ENCODE data around the gene CSNK1G2.

Gene CSNK1G2

DNA sequence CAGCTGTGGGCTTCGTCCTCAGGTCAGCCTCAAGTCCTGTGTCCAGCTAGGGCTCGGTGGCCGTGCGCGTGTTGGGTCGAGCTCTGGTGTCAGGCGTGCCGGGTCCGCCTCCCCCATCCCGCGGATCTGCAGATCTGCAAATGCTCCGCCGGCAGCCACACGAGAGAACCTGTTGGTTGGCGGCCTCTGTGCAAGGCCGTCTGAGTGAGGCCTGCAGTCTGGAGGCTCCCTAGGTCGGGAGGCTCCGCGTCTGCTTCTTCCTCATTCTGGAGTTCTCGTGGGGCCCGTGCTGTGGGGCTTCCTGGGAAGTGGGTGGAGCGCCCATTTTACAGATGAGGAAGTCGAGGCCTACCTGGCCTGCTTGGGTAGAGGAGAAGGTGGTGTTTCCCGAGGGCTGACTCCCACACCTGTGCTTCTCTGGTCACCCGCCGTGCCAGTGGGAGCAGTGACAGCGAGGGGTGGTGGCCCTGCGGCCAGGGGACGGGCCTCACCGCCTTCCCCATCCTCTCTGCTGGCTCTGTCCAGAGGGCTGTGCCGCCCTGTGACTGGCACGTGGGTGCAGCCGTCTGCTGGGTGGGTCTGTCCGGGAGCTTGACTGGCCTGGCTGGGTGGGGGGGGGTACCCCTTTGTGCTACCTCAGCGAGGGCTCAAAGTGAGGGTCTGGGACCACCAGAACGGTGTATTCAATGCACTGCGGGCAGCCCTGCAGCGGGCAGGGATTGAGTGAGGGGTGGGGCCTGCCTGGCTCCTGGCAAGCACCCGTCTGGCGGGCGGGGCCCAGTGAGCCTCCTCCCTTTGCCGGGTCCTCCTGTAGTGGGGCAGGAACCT is 3.3 kb downstream of the CSNK1G2 start:
- no peak for DNase-seq (ENCODE audit: low read depth)

DNA sequence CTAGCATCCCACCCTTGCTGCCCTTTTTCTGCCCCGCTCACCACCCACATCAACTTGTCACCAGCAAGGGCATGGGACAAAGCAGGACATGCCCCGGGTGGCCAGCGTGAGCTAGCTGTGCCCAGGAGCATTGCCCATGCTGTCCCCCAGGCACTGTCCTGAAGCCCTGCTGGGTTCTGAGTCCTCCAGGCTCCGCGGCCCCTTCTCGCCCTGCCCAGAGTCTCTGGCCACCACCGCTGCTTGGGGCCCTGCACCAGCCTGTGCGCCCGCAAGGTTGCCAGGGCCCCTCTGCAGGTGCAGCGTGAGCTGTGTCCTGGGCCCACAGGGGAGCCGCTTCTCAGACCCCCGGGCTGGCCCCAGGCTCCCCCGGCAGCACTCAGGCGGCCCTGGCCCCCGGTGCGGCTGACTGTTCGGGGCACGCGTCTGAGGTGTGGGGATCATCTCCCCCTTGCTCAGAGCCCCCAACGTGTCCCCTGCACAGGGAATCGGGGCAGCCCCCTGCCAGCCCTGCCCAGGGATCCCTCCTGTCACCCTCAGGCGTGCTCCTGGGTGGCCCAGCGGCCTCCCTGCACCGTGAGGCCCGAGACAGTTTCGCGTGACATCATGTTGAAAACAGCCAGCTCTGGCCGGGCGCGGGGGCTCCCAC is 4.1 kb downstream of the CSNK1G2 start:
- no peak for DNase-seq (ENCODE audit: low read depth)

DNA sequence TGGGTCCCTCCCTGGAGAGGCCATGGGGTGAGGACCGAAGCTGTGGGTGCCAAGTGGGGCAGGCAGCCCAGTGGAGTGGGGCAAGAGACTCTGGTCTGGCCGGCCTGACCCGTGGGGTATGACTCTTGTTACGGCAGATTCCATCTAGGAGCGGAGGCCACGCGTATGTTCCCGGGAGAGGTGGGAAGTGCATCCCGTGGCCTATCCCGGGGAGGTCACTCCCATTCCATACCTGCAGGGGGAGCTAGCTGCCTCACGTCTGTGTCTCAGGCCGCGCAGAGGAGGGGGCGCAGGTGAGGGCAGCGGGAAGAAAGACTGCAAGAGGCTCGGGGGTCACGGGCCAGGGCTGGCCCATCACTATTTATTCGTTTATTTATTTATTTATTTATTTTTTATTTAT is 4.9 kb downstream of the CSNK1G2 start:
- no peak for DNase-seq (ENCODE audit: low read depth)

DNA sequence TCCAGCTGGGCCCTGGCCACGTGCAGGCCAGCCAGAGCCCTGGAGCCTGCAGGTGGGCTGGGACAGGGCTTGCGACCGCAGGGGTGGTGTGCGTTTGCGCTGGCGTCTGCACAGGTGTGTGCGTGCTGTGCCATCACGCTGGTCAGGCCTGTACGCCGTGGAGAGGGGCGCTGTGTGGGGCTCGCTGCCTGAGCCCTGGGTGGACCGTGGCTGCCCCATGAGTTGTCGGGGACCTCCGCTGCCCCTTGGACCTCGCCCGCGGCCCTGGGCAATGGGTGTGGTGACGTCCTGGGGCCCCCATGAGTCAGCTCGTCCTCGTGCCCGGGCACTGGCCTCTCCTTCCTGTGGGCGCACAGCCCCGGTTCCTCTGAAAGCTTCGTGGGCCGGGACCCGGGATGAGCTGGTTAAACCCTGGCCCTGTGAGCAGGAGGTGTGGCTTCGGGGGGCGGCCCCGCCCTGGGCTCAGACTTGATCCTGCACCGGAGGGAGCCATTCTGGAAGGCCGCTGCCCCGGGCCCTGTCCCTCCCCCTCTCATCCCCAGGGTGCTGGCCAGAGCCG is 6.8 kb downstream of the CSNK1G2 start:
- no peak for DNase-seq (ENCODE audit: low read depth)

DNA sequence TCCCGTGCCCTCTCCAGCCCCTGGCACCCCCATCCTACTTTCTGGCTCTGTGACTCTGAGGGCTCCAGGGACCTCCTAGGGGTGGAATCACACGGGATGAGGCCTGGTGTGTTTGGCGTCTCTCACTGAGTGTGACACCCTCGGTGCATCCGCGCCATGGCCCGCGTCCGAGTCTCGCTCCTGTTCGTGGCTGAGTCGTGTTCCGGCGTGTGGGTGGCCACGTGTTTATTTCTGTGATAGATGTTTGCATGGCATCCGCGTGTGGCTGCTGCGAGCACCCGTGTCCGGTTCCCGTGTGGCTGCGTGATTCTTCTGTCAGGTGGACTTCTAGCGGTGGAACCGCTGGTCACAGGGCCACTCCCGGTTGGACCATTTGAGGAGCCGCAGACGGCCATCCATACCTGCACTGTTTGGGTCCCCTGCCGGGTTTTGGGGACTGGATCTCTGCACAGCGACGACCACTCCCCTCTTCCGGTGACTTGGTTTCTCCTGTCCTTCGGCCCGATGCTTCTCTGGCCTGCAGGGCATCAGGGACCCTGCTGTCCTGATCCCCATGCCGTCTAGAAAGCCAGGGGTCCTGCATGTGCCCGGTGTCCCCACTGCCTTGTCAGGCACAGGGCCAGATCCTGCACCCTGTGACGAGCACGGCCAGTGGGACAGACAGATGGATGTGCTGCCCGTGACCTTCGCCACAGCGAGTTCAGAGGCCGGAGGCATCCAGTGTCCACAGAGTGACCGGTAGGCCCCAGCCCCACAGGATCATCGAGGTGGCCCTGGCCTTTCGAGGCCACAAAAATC is 8.5 kb downstream of the CSNK1G2 start:
- DNase-seq (ENCODE audit: low read depth), result no peak

DNA sequence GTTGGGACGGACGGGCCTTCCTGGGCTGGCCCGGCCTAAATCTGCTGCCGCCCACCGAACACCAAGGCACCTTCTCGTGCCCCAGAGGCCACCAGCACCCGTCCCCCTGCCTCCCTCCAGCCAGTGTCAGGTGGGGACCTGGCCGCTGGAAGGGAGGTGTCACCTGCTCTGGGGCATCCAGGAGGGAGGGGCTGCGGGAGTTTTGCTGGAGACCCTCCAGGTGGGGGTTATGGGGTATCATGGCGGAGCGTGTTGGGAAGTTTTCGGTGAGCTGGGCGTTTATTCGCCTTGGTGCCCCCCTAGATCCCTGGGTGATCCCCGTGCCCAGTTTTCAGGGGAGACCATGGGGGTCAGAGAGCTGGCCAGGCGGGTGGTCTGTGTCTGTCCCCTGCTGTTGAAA is 9.7 kb downstream of the CSNK1G2 start:
- no peak for DNase-seq (ENCODE audit: low read depth)

DNA sequence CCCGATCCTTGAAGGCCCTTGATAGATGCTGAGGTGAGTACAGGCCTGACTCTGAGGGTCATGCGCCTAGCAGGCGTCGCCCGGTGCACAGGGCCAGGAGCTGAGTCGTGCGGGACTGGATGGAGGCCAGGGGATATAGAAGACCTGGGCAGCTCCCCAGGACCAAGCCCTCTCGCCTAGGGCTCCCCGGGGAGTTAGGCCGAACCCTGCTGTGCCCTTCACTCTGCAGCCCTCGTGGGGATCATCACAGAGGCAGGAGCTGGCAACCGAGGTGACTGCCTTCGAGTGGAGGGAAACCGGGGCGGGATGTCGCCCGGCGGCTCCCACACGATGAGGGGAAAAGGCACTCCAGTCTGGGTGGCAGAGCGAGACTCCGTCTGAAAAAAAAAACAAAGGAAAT is 11.7 kb downstream of the CSNK1G2 start:
- no peak for DNase-seq (ENCODE audit: low read depth)

DNA sequence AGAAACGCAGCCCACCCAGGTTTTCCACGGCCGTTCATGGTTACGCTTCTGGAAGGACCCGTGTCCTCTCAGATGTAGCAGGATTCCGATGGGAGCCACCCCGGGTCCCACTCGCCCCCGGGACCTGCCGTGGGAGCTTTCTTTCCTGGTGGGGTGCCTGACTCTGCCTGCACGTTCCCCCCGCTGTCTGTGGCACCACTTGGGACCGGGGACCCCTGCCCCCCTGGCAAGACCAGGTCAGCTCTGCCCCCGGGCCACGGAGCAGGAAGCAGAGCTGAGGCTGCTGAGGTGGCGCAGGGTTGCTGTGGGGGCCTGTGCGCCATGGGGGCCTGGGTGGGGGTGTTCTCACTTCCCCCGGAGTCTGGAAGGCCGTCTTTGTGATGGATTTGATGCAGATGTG is 12.1 kb downstream of the CSNK1G2 start:
- DNase-seq (ENCODE audit: low read depth), result no peak

DNA sequence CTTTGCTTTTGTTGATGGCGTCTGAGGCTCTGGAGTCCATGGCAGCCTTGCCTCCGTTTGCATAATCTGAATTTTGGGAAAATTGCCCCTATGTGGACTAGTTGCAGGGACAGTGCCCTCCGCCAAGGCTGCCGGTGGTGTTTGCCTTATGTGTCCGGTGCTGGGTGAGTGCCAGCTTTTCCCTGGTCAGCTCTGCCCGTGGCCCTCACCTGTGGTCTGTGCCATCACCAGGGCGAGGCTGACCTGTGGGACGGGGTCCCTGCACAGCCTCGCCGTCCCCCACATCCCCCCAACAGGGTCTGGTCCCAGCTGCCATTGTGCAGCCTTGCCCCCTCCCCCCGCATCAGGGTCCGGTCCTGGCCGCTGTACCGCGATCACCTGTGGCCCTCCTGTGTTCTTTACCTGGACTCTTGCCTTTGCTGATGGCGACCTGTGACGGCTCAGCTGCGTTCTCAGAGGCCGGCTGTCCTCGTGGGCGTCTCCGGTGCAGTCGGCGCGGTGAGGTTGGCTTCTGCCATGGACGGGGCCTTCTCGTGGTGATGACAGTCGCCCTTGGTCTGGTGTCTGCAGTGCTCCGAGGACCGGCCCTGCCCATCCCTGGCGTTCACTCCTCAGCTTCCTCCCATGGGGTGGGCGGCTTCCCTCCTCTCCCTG is 12.6 kb downstream of the CSNK1G2 start:
- DNase-seq (ENCODE audit: low read depth), result no peak

DNA sequence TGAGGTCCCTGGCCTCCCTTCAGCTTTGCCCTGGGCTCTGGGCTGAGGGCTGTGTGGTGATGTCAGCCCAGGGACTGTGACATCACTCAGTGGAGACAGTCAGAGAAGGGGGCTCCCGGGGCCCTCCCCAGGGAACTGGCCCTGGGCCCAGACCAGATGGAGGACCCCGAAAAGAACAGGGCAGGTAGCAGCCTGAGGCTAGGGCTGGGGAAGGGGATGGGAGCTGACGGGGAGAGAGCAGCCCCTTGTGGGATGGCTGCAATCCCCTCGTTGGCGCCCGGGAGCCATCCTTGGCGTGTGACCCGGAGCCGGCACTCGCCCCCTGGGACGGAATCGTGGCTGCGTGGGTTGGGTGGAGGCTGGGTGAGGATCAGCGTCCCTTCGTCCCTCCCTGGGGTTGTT is 13.6 kb downstream of the CSNK1G2 start:
- DNase-seq (ENCODE audit: low read depth), result no peak

DNA sequence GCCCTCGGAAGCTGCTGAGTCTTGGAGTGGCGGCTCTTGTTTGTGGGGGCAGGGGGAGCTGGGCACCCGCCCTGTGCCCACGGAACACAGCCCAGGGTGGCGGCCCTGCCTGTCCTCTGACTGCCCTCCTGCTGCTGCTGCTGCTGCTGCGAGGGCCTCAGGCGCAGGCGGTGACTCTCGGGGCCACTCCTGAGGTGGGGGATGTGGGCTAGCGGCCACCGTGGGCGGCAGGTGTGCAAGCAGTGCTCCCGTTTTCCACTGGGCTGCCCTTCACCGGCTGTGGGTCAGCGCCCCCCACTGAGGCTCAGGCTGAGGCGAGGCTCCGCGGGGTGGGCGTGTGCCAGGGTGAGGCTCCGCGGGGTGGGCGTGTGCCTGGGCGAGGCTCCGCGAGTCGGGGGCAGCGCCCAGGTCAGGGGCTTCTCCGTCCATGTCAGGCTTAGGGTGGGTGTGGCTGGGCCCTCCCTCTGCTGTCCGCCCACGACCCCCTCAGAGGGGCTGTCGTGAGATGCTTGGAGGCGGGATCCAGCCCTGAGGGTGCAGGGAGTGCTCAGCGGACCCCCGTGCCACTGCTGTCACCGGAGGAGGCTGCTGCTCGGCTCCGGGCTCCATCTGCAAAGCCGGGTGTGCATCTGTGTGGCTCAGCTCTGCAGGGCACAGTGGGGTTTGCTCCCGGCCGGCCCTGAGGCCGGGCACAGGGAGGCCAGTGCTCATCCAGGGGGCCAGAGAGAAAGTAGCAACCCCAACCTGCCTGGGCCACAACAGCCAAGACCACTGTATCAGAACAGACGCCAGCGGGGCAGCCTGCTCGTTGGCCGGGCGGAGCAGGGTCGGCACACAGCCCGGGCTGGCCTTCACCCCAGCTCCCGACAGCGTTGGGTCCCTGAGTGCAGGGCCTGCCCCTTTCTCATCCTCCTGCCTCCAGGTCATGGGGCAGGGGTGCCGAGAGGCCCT is 14.5 kb downstream of the CSNK1G2 start:
- no peak for DNase-seq (ENCODE audit: low read depth)

DNA sequence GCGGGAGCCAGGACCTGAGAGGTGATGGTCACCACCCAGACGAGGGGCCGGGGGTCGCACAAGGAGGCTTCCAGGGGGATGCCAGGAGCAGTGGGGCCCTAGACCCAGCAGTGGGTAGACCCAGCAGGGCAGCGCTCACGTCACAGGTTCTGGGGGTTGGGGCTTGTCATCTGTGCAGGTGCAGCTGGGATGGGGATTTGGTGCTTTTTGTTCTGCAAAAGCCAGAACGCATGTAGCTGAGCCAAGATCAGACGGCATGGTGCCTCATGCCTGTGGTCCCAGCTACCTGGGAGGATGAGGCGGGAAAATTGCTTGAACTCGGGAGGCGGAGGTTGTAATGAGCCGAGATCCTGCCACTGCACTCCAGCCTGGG is 15.1 kb downstream of the CSNK1G2 start:
- no peak for DNase-seq (ENCODE audit: low read depth)

DNA sequence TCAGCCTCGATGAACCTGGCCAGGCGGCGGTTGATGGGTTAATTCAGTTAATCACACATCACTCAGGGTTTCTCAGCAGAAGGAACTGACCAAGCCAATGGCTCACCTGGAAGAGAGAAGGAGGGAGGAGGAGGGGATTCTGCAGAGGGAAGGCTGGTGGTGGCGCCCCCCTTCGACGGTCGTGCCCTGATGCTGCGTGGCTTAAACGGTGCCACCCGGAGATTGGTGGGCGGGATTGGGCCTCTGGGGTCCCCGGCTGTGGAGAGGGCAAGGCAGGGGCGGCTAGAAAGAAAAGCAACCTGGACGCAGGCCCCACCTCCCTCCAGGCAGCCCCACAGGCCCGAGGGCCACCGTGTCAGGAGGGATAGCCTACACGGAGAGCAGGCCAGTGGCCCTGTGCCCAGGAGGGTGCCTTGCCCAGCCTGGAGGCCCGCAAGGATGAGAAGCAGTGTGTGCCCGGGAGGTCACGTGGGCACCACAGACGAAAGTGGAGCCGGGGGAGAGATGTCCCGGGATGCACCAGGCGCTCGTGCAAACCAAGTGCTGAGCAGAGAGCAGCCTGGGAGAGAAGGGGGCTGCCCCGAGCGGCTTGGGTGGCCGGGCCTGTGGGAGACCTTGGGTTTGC is 16.0 kb downstream of the CSNK1G2 start:
- no peak for DNase-seq (ENCODE audit: low read depth)

DNA sequence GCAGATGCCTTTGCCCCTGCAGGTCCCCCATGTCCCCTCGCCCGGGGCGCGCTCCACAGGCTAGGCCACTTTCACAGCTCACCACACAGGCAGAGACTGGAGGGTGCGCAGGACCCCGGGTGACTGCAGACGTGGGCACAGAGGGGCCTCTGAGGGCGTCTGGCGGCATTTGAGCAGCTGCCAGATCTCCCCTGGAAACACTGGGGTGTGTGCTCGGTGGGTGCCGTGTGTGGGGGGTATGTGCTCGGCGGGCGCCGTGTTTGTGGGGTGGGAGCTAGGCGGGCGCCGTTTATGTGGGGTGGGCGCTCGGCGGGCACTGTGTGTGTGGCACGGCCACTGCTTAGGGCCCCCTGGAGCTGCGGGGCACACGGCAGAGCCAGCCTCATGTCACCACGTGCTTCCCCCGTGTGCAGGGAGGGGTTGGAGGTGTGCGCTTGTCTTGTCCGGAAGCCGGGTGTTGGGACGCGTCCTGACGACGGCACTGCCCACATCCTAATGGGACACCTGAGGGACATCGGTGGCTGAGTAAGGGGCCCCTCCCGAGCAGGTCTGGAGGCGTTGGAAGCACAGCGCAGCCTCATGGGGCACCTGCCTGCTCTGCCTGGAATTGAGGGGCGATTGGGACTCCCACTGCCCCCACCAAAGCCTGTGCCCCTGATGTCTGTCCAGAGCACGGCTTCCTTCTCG is 16.7 kb downstream of the CSNK1G2 start:
- DNase-seq (ENCODE audit: low read depth), result no peak

DNA sequence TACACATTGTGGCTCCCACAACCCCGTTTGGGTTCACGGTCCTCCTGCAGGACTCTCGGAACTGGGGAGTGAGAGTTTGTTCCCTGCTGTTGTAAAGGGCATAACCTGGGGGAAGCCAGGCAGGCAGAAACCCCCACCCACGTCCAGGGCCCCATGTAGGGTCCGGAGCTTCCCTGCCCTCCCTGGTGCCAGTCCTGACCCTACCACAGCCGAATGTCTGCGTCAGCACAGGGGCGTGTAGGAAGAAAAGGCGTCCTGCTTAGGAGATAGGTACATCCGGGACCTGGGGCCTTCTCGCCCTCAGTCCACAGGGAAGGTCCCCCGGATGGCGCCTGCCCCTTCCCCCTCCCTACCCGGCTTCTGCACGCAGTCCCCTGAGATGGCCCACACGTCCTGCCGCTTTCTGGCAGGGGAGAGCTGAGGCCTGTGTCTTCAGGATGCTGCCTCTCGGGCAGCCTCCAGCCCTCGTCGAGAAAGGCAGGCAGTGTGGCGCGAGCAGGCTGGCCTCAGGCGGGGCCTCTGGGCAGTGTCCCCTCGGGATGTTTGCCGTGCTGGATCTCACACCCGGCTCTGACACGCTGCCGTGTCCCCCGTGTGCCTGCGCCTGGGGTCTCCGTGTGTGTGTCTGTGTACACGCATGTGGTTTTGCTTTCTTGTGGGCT is 19.1 kb downstream of the CSNK1G2 start:
- no peak for DNase-seq (ENCODE audit: low read depth)

DNA sequence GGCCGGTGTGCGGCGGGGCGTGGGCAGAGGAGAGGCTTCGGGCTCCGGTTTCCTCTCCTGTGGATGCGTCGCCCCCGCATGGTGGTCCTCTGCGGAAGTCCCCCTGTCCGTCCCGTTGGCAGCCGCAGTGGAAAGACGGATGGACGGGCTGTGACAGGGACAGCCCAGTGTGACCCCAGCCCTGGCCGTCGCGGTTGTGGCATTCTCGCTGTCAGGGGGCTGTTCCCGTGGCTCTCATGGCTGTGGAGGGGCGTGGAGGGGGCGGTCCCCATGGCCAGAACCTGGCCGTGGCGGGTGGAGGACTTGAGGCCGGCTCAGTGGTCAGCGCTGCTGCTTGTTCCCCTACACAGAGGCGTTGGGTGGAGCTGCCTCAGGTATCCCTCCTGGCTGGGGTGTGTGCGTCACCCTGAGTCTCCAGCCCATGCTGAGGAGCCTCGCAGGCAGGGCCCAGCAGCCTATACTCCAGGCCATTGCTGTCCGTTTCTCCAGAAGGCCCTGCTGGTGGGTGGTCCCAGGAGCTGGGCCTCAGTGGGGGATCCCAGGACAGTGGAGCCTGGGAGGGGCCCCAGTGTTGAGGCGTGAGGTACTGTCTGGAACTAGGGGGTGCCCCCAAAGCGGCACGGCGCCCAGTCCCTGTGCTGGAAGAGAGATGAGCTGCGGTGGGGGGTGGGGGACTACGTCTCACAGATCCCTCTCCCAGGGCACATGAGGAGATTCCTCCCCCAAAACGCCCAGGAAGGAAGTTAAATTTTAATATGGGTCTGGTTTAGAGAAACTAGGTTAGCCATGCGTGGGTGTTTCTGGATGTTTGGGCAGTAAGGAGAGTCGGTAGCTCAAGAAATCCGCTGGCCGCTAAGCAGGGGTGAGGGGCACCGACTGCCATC is 20.3 kb downstream of the CSNK1G2 start:
- no peak for DNase-seq (ENCODE audit: low read depth)

DNA sequence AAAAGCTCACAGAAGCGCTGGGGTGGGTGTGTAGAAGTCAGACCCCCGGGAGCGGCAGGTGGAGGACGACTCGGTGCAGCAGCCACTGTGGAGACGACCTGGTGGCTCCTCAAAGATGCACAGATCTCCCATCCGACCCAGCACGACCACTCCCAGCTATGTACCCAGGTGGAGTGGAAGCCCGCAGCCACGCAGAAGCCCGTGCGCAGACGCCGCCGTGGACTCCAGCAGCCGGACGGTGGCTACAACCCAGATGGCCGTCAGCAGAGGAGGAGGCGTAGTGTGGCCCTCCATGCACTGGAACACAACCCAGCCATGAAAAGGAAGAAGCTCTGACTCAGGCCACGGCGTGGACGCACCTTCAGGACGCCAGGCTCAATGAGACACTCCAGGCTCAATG is 21.7 kb downstream of the CSNK1G2 start:
- no peak for DNase-seq (ENCODE audit: low read depth)

DNA sequence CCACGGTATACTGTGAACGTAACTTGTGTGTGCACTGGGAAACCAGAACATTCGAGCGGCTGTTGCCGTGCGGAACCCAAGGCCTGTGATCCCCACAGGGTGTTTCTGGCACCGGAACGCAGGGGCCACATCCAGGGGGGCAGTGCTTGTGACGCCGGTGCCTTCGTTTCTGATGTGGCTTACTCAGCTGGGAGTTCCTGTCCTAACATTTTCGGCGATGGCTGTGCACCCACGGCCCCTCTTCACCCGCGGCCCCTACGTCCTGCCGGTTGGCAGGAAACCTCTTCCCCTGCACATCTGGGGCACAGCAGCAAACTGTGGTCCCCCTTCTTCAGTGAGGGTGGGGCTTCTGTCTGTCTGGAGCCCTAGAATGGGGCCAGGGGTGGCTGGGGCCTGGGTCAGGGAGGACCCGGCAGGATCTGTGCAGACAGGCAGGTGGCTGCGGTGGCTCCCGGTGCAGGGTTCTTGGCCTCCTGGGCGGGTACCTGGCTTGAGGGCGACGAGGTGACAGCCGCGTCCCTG is 26.2 kb downstream of the CSNK1G2 start:
- DNase-seq (ENCODE audit: low read depth), result no peak

All from stimulated activated CD8-positive, alpha-beta memory T cell treated with anti-CD3 and anti-CD28 coated beads, Interleukin-12 subunit alpha, Interleukin-12 subunit beta, amount 100 ng/mL, for 4 hours (primary cell).